HG03139 (cell line): Measurements from ENCODE around the gene LFNG.

Experiments used
- ATAC-seq: cut with Tn5 transposase; IDR thresholded peaks from one replicate; pipeline ENCODE4 v1.9.1; 2021; ENCODE audit not compliant: unreplicated experiment

LFNG gene

DNA sequence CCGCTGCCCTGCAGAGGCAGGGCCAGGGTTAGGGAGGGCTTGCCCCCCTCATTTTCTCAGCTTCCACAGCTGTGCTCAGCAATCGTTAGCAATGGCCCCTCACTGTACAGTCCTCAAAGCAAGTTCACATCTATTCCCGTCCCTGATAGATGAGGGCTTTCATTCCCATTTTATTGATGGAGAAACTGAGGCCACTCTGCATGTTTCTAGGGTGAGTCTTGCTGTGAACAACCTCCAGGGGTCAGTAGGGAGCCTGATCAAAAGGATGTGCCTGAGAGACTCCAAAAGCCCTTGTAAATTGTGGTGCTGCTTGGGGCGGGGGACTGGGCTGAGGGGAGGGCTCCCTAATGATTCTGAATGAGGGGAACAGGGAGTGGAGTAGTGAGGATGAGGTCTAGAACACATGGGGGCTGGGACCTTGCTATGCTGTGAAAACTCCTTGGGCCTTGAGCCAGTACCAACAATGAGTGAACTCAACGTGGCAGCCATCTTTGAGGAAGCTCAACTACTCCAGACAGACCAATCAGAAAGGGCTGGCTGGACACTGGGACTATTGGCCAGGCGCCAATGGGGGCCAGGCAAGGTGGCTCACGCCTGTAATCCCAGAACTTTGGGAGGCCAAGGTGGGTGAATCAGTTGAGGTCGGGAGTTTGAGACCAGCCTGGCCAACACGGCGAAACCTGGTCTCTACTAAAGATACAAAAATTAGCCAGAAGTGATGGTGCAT is 36.7 kb upstream of the LFNG start:
- ATAC-seq, result no peak

DNA sequence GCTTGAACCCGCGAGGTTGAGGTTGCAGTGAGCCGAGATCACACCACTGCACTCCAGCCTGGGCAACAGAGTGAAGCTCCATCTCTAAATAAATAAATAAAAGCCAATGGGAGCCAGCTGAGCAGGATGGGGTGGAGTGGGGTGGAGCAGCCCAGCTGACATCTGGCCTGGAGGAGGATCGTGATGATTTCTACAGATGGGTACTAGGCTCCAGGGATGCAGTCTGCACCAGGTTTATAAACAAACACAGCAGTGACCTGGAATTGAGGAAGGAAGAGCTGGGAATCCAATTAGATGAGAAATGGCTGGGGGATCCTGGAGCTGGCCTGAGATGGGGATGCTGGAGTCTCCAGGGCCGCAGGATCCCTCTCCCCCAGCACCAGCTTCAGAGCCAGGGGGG is 36.1 kb upstream of the LFNG start:
- no peak for ATAC-seq

GRCh38 chr7:2484868-2485267 is 34.7 kb upstream of the LFNG start:
- ATAC-seq, result no peak

- ATAC-seq, result no peak
These were observed 31.8 kb upstream of the LFNG start for GRCh38 chr7:2487586-2488271.

- no peak for ATAC-seq
These were observed 31.3 kb upstream of the LFNG start for GRCh38 chr7:2488272-2488645.

GRCh38 chr7:2488681-2489080 is 30.9 kb upstream of the LFNG start:
- ATAC-seq, result no peak

DNA sequence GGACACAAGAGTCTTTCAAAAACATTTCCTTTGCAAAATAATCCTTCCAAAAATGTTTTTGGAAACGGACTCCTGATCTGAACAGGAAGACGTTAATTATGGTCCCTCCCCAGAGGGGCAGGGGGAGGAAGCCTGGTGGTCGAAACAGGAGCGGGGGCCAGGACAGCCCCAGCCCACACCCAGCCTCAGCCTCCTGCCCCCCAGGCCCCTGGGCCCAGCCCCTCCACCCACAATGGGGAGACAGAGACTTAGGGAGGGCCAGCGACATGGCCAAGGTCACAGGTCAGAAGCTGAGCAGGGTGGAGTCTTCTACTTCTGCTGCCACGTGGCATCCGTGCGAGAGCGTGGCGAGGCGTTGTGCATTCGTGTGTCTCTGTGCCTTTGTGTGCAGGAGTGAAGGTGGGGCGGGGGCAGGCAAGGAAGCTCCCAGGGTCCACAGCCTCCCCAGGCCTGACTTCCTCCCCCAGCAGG is 29.4 kb upstream of the LFNG start:
- ATAC-seq, result no peak

DNA sequence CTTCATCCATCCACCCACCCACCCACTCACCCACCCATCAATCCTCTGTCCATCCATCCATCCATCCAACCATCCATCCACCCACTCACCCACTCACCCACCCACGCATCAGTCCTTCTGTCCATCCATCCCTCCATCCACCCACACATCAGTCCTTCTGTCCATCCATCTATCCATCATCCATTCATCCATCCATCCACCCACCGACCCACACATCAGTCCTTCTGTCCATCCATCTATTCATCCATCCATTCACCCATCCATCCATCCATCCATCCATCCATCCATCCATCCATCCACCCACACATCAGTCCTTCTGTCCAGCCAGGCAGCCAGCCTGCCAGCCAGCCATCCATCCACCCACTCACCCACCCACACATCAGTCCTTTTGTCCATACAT is 27.5 kb upstream of the LFNG start:
- no peak for ATAC-seq

- ATAC-seq, result no peak
These were observed 26.1 kb upstream of the LFNG start for GRCh38 chr7:2493205-2494164.

GRCh38 chr7:2494191-2495130 is 25.1 kb upstream of the LFNG start:
- no peak for ATAC-seq

GRCh38 chr7:2495418-2496299 is 23.9 kb upstream of the LFNG start:
- ATAC-seq, result no peak

DNA sequence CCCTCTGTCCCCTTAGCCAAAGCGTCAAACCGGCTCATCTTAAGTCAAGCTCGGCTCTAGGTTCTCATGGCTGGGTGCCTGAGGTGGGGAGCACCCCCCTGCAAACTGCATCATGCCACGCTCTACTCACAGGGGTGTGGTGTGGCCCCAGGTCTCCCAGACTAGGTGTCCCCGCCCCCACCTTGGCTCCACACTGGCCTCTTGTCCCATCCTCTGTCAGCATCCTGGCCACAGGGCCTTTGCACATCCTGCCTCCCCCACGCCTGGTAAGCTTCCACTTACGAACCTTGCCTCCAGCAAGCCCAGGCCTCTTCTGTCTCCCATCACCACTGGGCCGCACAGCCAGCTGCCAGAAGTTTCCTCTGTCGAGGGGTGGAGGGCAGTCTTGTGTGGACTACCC is 23.2 kb upstream of the LFNG start:
- ATAC-seq, result no peak

DNA sequence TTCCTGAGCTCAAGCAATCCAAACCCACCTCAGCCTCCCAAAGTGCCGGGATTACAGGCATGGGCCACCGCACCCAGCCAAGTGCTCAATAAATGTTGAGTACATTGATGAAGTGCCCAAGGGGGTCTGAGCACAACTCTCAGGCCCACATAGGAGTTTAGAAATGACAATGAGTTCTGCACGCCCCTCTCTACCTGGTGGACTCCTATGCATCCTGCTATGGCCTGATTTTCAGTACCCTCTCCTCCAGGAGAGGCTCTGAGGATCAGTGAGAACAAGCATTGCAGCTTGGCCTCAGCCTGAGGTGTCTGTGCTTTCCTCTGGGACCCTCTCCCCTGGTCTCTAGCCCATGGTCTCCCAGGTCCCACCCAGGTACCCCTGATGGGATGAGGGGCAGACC is 22.5 kb upstream of the LFNG start:
- no peak for ATAC-seq

GRCh38 chr7:2497500-2498336 is 21.9 kb upstream of the LFNG start:
- no peak for ATAC-seq

DNA sequence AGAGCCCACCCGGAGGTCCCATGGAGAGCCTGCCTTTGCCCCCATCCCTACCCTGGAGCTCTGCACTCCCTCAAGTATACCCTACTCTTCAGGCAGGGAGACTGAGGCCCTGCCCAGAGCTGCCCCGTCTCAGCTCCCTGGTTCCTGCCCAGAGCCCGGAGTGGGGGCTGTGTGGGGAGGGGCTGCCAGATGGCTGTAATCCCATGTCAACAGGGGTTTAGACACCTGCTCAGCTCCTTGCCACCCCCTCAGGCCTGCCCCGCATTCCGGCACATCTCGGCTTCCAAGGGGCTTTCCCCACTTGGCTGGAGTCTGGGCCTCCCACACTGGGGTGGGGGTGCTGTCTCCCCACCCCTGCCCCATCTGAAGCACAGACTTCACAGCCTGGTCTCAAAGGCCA is 20.9 kb upstream of the LFNG start:
- no peak for ATAC-seq

DNA sequence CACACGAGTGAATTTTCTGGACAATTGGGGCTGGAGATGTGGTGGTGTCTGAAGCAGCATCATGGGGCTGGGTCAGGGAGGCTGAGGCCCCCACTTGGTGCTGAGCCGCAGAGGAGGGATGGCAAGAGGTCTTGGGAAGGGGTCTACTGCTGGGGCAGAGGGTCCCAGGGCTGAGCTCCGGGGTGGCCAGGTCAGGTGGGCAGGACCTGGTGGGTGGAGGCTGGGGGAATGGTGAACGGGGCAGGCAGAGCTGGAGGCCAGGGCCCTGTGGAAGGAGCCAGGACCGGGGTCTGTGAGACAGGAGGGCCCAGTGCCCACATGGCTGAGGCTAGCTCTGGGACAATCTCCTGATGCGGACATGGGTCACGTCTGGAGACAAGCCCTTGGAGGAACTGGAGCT is 20.4 kb upstream of the LFNG start:
- no peak for ATAC-seq

- no peak for ATAC-seq
These were observed 19.7 kb upstream of the LFNG start for GRCh38 chr7:2499719-2500430.

- ATAC-seq, result no peak
These were observed 18.9 kb upstream of the LFNG start for GRCh38 chr7:2500701-2501100.
